Kidney epithelial cell (primary cell): ENCODE results near the gene FBXO39. TPM values are rescaled to one million over a fixed set of nuclear protein-coding genes. Genes with fewer than 3 reads are reported as not detected.
A peak's percentile ranks its signal among the peaks of the same experiment; 100 is the strongest.
"Not testable (repeated sequence)": the region's sequence is repeated elsewhere in the genome, so short reads cannot be mapped to it uniquely, and the experiment has no call there.

Experiments used
- DNase-seq: peaks from one replicate; pipeline ENCODE4 v3.0.0-alpha.2; 2010; ENCODE audit warnings: low read depth
- H3K27me3 ChIP-seq: 2 replicates; pipeline ENCODE4 v1.6.0; 2011; ENCODE audit warnings: low read length; ENCODE audit not compliant: control insufficient read depth, insufficient read depth
- H3K36me3 ChIP-seq: 2 replicates; pipeline ENCODE4 v1.5.1; 2011; ENCODE audit warnings: low read length; ENCODE audit not compliant: control insufficient read depth, insufficient read depth
- H3K4me3 ChIP-seq: 2 replicates; pipeline ENCODE4 v1.5.1; 2011; ENCODE audit warnings: low read depth, mild to moderate bottlenecking, control low read depth, low read length
- CTCF ChIP-seq: IDR thresholded peaks from 2 replicates; pipeline ENCODE4 v1.5.1; 2011; ENCODE audit warnings: mild to moderate bottlenecking, moderate library complexity, low read length, control low read depth, inconsistent platforms; ENCODE audit not compliant: insufficient read depth, poor library complexity, severe bottlenecking
- total RNA-seq: library from RNA; depleted of rRNA; stranded (reverse); fragments of >200 nt; gene quantifications from 2 replicates; pipeline ENCODE4 v1.2.3, GENCODE V29; 2015

FBXO39 gene
- total RNA-seq, 1 donor from 2014 or later = not detected

GRCh38 chr17:6811510-6811909 is 35.5 kb downstream of the FBXO39 start:
- no peak for DNase-seq
- no peak for TF ChIP-seq CTCF
- Histone ChIP-seq H3K4me3 (no peak overlapping the region), H3K27me3 (no peaks in the 10 kb centered on the region), H3K36me3 (no peaks in the 10 kb centered on the region)

DNA sequence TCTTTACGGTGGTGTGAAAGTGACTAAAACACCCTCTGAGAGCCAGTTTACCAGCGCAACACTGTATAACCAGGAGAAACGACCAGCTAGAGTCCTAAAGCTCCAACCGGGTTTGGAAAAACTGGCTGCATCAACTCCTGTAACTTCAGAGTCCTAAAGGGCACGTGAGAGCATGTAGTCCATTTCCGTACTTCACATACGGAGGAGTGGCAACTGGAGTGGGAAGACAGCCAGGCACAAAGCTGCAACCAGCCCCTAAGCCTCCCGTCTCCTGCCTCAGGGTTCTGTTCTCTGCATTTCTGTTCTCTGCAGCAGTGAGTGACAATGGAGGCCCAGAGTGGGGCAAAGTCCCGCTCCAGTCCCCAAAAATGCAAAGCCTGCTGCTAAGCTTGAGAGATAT is 36.3 kb downstream of the FBXO39 start:
- no peak for DNase-seq
- H3K27me3 ChIP-seq = no peaks in the 10 kb centered on the region
- no peak for TF ChIP-seq CTCF
- H3K4me3 ChIP-seq = no peak overlapping the region
- H3K36me3 ChIP-seq = no peaks in the 10 kb centered on the region

GRCh38 chr17:6815775-6816174 is 39.8 kb downstream of the FBXO39 start:
- TF ChIP-seq CTCF = no peak
- H3K4me3 ChIP-seq = no peak overlapping the region
- no peak for DNase-seq
- H3K27me3 ChIP-seq = no peaks in the 10 kb centered on the region
- H3K36me3 ChIP-seq = no peaks in the 10 kb centered on the region

DNA sequence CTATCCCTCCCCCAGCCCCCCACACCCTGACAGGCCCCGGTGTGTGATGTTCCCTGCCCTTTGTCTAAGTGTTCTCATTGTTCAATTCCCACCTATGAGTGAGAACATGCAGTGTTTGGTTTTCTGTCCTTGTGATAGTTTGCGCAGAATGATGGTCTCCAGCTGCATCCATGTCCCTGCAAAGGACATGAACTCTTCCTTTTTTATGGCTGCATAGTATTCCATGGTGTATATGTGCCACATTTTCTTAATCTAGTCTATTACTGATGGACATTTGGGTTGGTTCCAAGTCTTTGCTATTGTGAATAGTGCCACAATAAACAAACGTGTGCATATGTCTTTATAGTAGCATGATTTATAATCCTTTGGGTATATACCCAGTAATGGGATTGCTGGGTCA is 40.4 kb downstream of the FBXO39 start:
- not testable (repeated sequence) for H3K36me3 ChIP-seq, H3K4me3 ChIP-seq, DNase-seq, H3K27me3 ChIP-seq

- no peak for DNase-seq
- no peak for TF ChIP-seq CTCF
- Histone ChIP-seq H3K36me3 (no peaks in the 10 kb centered on the region), H3K4me3 (no peak overlapping the region), H3K27me3 (peaks cover 2% of the 10 kb centered on the region)
Measured at GRCh38 chr17:6818938-6819337, 42.9 kb downstream of the FBXO39 start.

DNA sequence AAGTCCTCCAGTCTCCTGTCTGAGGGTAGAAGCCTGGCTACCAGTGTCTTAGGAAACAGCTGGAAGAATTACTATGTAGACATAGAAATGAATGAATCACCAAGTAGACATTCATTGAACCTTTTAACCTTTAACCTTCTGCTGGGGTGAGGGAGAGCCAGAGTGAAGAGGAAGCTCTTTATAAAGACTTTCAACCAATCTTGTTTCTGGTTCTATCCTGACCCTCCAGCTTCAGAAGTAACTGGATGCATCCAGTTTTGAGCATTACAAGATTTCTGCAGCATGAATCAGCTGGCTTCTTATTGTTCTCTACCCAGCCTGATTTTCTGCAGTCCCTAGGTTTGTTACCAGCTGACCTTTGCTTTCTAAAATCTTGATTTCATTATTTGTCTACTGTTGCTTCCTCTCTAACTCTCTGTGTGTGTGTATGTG is 47.0 kb downstream of the FBXO39 start:
- no peak for TF ChIP-seq CTCF
- H3K4me3 ChIP-seq = no peak overlapping the region
- peak; percentile 32 for DNase-seq
- peaks cover 2% of the 10 kb centered on the region for H3K27me3 ChIP-seq
- no peaks in the 10 kb centered on the region for H3K36me3 ChIP-seq
